GM12872 (cell line): Measurements from ENCODE around the gene TGFBI.

Experiments used
- TF ChIP-seq, protein P1 (sequence below): IDR thresholded peaks from 3 replicates; pipeline ENCODE4 v1.5.1; 2011; ENCODE audit warnings: low read depth, mild to moderate bottlenecking, low read length, moderate library complexity; ENCODE audit not compliant: insufficient read depth

The TGFBI gene

GRCh38 chr5:135988546-135988945, 40.2 kb upstream of the TGFBI start:
- TF ChIP-seq, protein P1, sequence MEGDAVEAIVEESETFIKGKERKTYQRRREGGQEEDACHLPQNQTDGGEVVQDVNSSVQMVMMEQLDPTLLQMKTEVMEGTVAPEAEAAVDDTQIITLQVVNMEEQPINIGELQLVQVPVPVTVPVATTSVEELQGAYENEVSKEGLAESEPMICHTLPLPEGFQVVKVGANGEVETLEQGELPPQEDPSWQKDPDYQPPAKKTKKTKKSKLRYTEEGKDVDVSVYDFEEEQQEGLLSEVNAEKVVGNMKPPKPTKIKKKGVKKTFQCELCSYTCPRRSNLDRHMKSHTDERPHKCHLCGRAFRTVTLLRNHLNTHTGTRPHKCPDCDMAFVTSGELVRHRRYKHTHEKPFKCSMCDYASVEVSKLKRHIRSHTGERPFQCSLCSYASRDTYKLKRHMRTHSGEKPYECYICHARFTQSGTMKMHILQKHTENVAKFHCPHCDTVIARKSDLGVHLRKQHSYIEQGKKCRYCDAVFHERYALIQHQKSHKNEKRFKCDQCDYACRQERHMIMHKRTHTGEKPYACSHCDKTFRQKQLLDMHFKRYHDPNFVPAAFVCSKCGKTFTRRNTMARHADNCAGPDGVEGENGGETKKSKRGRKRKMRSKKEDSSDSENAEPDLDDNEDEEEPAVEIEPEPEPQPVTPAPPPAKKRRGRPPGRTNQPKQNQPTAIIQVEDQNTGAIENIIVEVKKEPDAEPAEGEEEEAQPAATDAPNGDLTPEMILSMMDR, result no peak

DNA sequence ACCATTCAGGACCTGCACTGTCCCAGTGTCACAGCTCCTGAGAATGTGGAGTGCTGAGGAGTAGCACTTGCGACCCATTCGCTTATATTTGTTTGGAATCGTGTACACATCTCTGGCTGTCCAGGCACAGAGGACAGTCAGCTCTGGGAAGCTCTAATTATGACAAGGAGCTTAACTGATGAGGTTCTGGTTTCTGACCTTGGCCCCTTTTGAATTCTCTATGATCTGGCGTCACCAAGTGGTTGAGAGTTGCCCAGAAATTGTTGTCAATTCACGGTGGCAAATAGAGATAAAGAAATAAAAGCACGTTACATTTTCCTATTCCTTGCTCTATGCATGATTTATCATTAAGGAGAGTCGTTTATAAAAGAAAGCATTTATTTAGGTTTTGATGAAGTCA, 39.1 kb upstream of the TGFBI start:
- TF ChIP-seq, protein P1, result no peak

- TF ChIP-seq, protein P1, result no peak
Measured at GRCh38 chr5:135990528-135991255, 38.1 kb upstream of the TGFBI start.

DNA sequence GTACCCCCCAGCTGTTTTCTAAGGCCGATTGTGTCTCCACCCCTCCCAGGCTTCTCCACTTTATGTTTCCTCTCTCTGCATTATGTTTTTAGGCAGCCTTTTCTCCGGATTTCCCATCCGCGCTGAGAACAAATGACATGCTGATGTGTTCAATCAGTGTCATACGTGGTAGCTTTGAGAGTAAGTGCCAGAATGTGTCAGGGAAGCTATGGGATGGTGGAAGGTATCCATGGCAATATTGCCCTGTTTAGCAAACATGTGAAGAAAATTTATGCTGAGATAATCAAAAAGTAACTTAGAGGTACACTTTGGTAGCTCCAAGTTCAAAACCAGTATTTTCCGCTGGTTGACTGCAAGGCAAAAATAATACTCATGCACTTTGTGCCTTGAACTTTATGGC, 37.4 kb upstream of the TGFBI start:
- TF ChIP-seq, protein P1, result no peak

GRCh38 chr5:135993335-135993879, 35.4 kb upstream of the TGFBI start:
- TF ChIP-seq, protein P1, result no peak

DNA sequence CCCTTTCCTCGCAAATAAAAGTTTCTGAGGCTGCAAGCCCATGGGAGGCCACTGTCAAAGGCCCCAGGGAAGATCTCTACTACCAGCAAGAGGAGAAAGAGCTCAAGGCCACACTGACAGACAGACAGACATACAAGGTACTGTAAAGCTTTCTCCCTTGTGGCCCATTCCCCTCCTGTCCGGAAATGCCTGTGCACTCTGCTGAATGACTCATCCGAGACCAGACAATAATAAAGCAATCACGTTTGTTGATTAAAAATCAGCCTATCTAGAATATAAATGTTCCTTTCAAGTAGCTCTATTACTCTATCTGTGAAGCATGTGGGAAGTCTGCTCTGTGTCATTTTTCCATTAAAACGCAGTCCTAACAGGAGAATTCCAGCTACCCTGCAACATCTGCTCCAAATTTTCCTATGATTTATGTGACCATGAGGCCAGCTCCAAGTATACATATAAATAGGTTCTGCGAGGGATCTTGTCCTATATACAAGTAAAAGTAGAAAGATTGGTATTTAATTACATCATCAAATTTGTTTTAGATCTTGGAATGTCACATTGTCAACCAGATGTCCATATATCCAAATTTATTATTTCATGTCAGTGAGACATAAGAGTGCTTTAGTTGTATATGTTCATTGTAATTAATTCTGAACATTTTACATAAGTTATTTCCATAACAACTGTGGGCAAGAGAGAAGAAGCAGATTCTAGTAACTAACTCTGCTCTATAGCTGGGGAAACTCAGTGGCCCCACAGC, 34.7 kb upstream of the TGFBI start:
- TF ChIP-seq, protein P1, result no peak

- TF ChIP-seq, protein P1, result no peak
Measured at GRCh38 chr5:135995976-135996375, 32.8 kb upstream of the TGFBI start.
